Calu3 (cell line): ENCODE data around the gene ZNF629. TPM values are rescaled to one million over a fixed set of nuclear protein-coding genes. Genes with fewer than 3 reads are reported as not detected.

Experiments used
- total RNA-seq: library from RNA; stranded (reverse); gene quantifications from 2 replicates; pipeline ENCODE4 v1.2.3, GENCODE V29; 2022

ZNF629 gene
- total RNA-seq, 1 experiment from 2014 or later: 29.9 TPM

Other genes with a start within 250 kb of the ZNF629 start
- 16.5 and 16.7 TPM in 2 replicates for gene ZNF764, start 228.8 kb downstream of the ZNF629 start, total RNA-seq
- gene ZNF688, start 215.5 kb downstream of the ZNF629 start, total RNA-seq: 11.8 and 13.5 TPM in 2 replicates
- gene ZNF785, start 201.5 kb downstream of the ZNF629 start, total RNA-seq: 22.2 and 22.9 TPM in 2 replicates
- 10.4 and 14.1 TPM in 2 replicates for gene ZNF689, start 176.8 kb downstream of the ZNF629 start, total RNA-seq
- 47.4 and 59.4 TPM in 2 replicates for gene PRR14, start 136.2 kb downstream of the ZNF629 start, total RNA-seq
- 113 and 114 TPM in 2 replicates for gene FBRS, start 128.8 kb downstream of the ZNF629 start, total RNA-seq
- 84.6 and 90.8 TPM in 2 replicates for gene SRCAP, start 88.0 kb downstream of the ZNF629 start, total RNA-seq
- 66.7 and 72.8 TPM in 2 replicates for gene PHKG2, start 38.8 kb downstream of the ZNF629 start, total RNA-seq
- gene CFAP119, start 25.1 kb downstream of the ZNF629 start, total RNA-seq: 13.7 and 13.8 TPM in 2 replicates
- 130 and 136 TPM in 2 replicates for gene RNF40, start 24.9 kb downstream of the ZNF629 start, total RNA-seq
- 22.5 and 26.6 TPM in 2 replicates for gene BCL7C, start 106.9 kb upstream of the ZNF629 start, total RNA-seq
- gene CTF1, start 109.4 kb upstream of the ZNF629 start, total RNA-seq: 1.9 and 2.3 TPM in 2 replicates
- gene FBXL19, start 136.4 kb upstream of the ZNF629 start, total RNA-seq: 43.2 and 45.7 TPM in 2 replicates
- gene ORAI3, start 161.9 kb upstream of the ZNF629 start, total RNA-seq: 14.7 and 15.4 TPM in 2 replicates
- 28.8 and 30.5 TPM in 2 replicates for gene SETD1A, start 170.5 kb upstream of the ZNF629 start, total RNA-seq
- 25.3 and 29.2 TPM in 2 replicates for gene HSD3B7, start 198.0 kb upstream of the ZNF629 start, total RNA-seq
- 0.61 and 1.3 TPM in 2 replicates for gene STX1B, start 223.4 kb upstream of the ZNF629 start, total RNA-seq
- gene STX4, start 246.4 kb upstream of the ZNF629 start, total RNA-seq: 100 and 104 TPM in 2 replicates